ENCODE measurements around the gene GRB10. TPM values are rescaled to one million over a fixed set of nuclear protein-coding genes. Genes with fewer than 3 reads are reported as not detected.

Gene GRB10
- total and polyA plus RNA-seq, 11 donors: 14.7 to 38.2 (median 28.0) TPM

DNA sequence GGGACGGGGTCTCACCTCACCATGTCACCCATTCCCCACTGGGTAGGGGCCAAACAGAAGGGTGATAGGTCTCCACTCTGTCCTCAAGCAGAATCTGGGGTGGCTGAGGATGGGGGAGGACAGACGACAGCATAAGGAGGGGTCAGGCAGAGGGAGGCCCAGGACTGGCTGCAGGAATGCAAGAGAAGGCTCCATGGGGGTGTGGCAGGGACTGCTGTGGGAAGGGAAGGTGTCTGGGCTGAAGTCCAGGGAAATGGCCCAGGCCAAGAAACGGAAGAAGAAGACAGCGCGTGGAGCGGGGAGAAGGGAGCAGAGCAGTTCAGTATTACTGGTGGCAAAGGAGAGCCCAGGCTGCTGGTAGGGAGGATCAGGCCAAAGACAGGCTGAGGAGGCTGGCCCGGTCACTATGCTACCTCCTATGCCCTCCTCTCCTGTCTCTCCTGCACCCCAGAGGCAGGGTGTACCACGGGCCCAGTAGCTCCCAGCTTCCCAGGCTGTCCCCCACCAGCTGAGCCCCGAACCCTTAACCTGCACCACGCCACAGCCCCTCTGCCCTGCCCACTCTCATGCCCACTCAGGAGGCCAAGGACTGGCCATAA lies 60.9 kb downstream of the GRB10 start:
- Histone ChIP-seq H3K4me3 (no peak overlapping the region), H3K27ac (peak overlapping the region in 1 of 12 donors; percentile 31), H3K27me3 (no peaks in the 10 kb centered on the region), H3K4me1 (peaks cover 0 to 90% (median 52%) of the 10 kb centered on the region in 12 donors), H3K36me3 (peaks cover 0 to 5% (median 0%) of the 10 kb centered on the region in 9 donors), H3K9me3 (no peaks in the 10 kb centered on the region)
- ATAC-seq (peak in 3 of 4 donors; percentile 61 to 66 (median 64)), DNase-seq (peak in 4 of 5 donors; percentile 44 to 53 (median 46))
- WGBS, 4 donors: 54 to 63% (median 59%) methylated on average over 10 of the region's 10 CpGs
- TF ChIP-seq POLR2A (IDR thresholded peaks at IDR 0.05): no peak
- TF ChIP-seq, protein P1, sequence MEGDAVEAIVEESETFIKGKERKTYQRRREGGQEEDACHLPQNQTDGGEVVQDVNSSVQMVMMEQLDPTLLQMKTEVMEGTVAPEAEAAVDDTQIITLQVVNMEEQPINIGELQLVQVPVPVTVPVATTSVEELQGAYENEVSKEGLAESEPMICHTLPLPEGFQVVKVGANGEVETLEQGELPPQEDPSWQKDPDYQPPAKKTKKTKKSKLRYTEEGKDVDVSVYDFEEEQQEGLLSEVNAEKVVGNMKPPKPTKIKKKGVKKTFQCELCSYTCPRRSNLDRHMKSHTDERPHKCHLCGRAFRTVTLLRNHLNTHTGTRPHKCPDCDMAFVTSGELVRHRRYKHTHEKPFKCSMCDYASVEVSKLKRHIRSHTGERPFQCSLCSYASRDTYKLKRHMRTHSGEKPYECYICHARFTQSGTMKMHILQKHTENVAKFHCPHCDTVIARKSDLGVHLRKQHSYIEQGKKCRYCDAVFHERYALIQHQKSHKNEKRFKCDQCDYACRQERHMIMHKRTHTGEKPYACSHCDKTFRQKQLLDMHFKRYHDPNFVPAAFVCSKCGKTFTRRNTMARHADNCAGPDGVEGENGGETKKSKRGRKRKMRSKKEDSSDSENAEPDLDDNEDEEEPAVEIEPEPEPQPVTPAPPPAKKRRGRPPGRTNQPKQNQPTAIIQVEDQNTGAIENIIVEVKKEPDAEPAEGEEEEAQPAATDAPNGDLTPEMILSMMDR (IDR thresholded peaks at IDR 0.05): no peak
- intact Hi-C loops (cut with DNase I): no loop called here

- DNase-seq (peak in 1 of 5 donors; percentile 44), ATAC-seq (peak in 2 of 4 donors; percentile 42 to 52)
- TF ChIP-seq, protein P1 (IDR thresholded peaks at IDR 0.05): no peak
- no peak for TF ChIP-seq POLR2A (IDR thresholded peaks at IDR 0.05)
- Histone ChIP-seq H3K27ac (peak overlapping the region in 1 of 12 donors; percentile 31), H3K27me3 (no peaks in the 10 kb centered on the region), H3K4me3 (no peak overlapping the region), H3K4me1 (peaks cover 0 to 89% (median 52%) of the 10 kb centered on the region in 12 donors), H3K36me3 (peaks cover 0 to 5% (median 0%) of the 10 kb centered on the region in 9 donors), H3K9me3 (no peaks in the 10 kb centered on the region)
- intact Hi-C loops (cut with DNase I): no loop called here
- WGBS, 4 donors: 66 to 82% (median 79%) methylated on average over 10 of the region's 10 CpGs
These were observed 61.5 kb downstream of the GRB10 start for GRCh38 chr7:50721160-50721559.

DNA sequence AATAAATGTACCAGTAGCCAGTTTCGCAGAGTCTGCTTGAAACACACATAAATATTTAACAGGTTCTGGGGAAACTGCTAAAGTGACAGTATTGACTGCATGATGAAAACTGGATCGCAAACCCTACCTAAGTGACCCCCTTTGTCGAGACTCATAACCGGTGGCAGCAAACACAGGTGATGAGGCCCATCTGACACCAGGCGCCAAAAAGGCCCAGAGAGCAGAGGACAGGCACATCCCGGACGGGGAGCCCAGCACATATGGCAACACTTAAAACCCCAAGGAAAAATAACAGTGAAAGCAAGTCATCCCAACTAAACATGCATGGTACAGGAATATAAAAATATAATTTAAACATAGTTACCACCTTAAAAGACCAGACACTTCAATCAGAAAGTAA lies 62.4 kb downstream of the GRB10 start:
- peaks cover 0 to 89% (median 52%) of the 10 kb centered on the region in 12 donors for H3K4me1 ChIP-seq
- ATAC-seq (no peak), DNase-seq (no peak)
- no peak overlapping the region for H3K4me3 ChIP-seq
- no peak overlapping the region for H3K27ac ChIP-seq
- peaks cover 0 to 5% (median 0%) of the 10 kb centered on the region in 9 donors for H3K36me3 ChIP-seq
- intact Hi-C loops (cut with DNase I): no loop called here
- H3K27me3 ChIP-seq: no peaks in the 10 kb centered on the region
- H3K9me3 ChIP-seq: no peaks in the 10 kb centered on the region
- no peak for TF ChIP-seq POLR2A (IDR thresholded peaks at IDR 0.05)
- TF ChIP-seq, protein P1 (IDR thresholded peaks at IDR 0.05): no peak
- WGBS, 4 donors: 89 to 93% (median 92%) methylated on average over 7 of the region's 7 CpGs

- H3K4me3 ChIP-seq: no peak overlapping the region
- DNase-seq (no peak), ATAC-seq (no peak)
- TF ChIP-seq, protein P1 (IDR thresholded peaks at IDR 0.05): no peak
- no peak for TF ChIP-seq POLR2A (IDR thresholded peaks at IDR 0.05)
- no peak overlapping the region for H3K27ac ChIP-seq
- H3K4me1 ChIP-seq: peaks cover 0 to 82% (median 52%) of the 10 kb centered on the region in 12 donors
- H3K27me3 ChIP-seq: no peaks in the 10 kb centered on the region
- WGBS, 4 donors: 83 to 88% (median 85%) methylated on average over 2 of the region's 2 CpGs
- intact Hi-C loops (cut with DNase I): loop anchor here in 1 of 10 donors (10.0 kb wide), 1 partner anchor 136 kb away; no protein-coding TSS in a partner anchor
- H3K9me3 ChIP-seq: no peaks in the 10 kb centered on the region
- peaks cover 0 to 5% (median 0%) of the 10 kb centered on the region in 9 donors for H3K36me3 ChIP-seq
These were observed 63.8 kb downstream of the GRB10 start for GRCh38 chr7:50718876-50719275.
